H1 (cell line): ENCODE measurements around the gene SMYD1. TPM values are rescaled to one million over a fixed set of nuclear protein-coding genes. Genes with fewer than 3 reads are reported as not detected.

Source experiments
- CTCF ChIA-PET: fragments of 300-600 bp; sonication (Branson Sonifier 250); formaldehyde crosslinking; loops from one replicate; lab custom pipeline; 2021; ENCODE audit not compliant: partially characterized antibody; lab: Charles Lee
- POLR2A ChIA-PET: fragments of 300-600 bp; sonication (Branson Sonifier 250); formaldehyde crosslinking; loops from one replicate; lab custom pipeline; 2021; ENCODE audit warnings: inconsistent platforms; ENCODE audit not compliant: partially characterized antibody; lab: Charles Lee
- DNase-seq, 2 experiments: peaks; one replicate each; pipeline versions ENCODE4 v3.0.0 to v3.0.0-alpha.2; 2010 to 2022; ENCODE audit warnings: low spot score in 2 of 2, low read depth in 1 of 2, mixed read lengths in 1 of 2
- FAIRE-seq: peaks from 2 replicates; lab custom pipeline; 2011; peaks lifted over from hg19 to GRCh38; lab: Jason Lieb, UNC
- H2AFZ ChIP-seq: 2 replicates; pipeline ENCODE4 v1.8.1; 2012; ENCODE audit warnings: low read length, inconsistent platforms
- H2AK5ac ChIP-seq: 2 replicates; pipeline ENCODE4 v1.6.1; 2013; ENCODE audit warnings: low read depth, low read length
- H2BK120ac ChIP-seq: replicated peaks from 2 replicates; pipeline ENCODE3; 2013; ENCODE audit warnings: low read depth, low read length, inconsistent platforms
- H2BK12ac ChIP-seq: 2 replicates; pipeline ENCODE4 v1.6.1; 2013; ENCODE audit warnings: low read depth, low read length
- H2BK15ac ChIP-seq: 2 replicates; pipeline ENCODE4 v1.6.1; 2013; ENCODE audit warnings: low read length
- H2BK20ac ChIP-seq: 2 replicates; pipeline ENCODE4 v1.6.1; 2013; ENCODE audit warnings: low read length
- H2BK5ac ChIP-seq: 2 replicates; pipeline ENCODE4 v1.6.1; 2013; ENCODE audit warnings: low read depth, low read length
- H3K14ac ChIP-seq: 2 replicates; pipeline ENCODE4 v1.6.1; 2013; ENCODE audit warnings: inconsistent platforms; ENCODE audit not compliant: insufficient read length
- H3K18ac ChIP-seq: 2 replicates; pipeline ENCODE4 v1.6.1; 2013; ENCODE audit warnings: low read length; ENCODE audit errors: extremely low read depth
- H3K23ac ChIP-seq: 2 replicates; pipeline ENCODE4 v1.6.1; 2013; ENCODE audit warnings: inconsistent platforms; ENCODE audit not compliant: insufficient read length
- H3K23me2 ChIP-seq: 2 replicates; pipeline ENCODE4 v1.6.1; 2013; ENCODE audit warnings: low read depth, low read length
- H3K27ac ChIP-seq: 2 replicates; pipeline ENCODE4 v1.6.1; 2011; ENCODE audit warnings: low read depth, low read length, inconsistent platforms
- H3K27me3 ChIP-seq, 4 experiments: replicated peaks in 1 of 4; 1 replicate in 1 of 4; 2 replicates in 3 of 4; pipeline versions ENCODE4 v1.6.1 to v1.8.1; 2011 to 2013; ENCODE audit warnings: low read length in 3 of 4, mild to moderate bottlenecking in 3 of 4, inconsistent platforms in 2 of 4, mixed read lengths in 2 of 4, moderate library complexity in 1 of 4; ENCODE audit not compliant: control insufficient read depth in 3 of 4, insufficient read depth in 3 of 4; ENCODE audit errors: extremely low read depth in 1 of 4
- H3K36me3 ChIP-seq, 4 experiments: 2 replicates each; pipeline versions ENCODE4 v1.6.1 to v1.8.1; 2011 to 2013; ENCODE audit warnings: mild to moderate bottlenecking in 4 of 4, low read length in 3 of 4, moderate library complexity in 2 of 4, control low read depth in 1 of 4, inconsistent platforms in 1 of 4; ENCODE audit not compliant: insufficient read depth in 4 of 4, control insufficient read depth in 2 of 4
- H3K4ac ChIP-seq: replicated peaks from 2 replicates; pipeline ENCODE3; 2013; ENCODE audit warnings: low read length, low read depth, mixed read lengths, inconsistent platforms; ENCODE audit not compliant: insufficient read length
- H3K4me1 ChIP-seq, 4 experiments: replicated peaks in 1 of 4; 1 replicate in 1 of 4; 2 replicates in 3 of 4; pipeline versions ENCODE4 v1.6.1 to v1.8.1; 2011 to 2013; ENCODE audit warnings: low read length in 3 of 4, inconsistent platforms in 2 of 4, mixed read lengths in 1 of 4; ENCODE audit not compliant: insufficient read depth in 4 of 4, control insufficient read depth in 3 of 4
- H3K4me2 ChIP-seq, 2 experiments: 2 replicates each; pipeline versions ENCODE4 v1.6.1 to v1.8.1; 2011 to 2013; ENCODE audit warnings: low read depth in 2 of 2, low read length in 2 of 2, control low read depth in 1 of 2, inconsistent platforms in 1 of 2, mild to moderate bottlenecking in 1 of 2; ENCODE audit not compliant: insufficient read depth in 1 of 2
- H3K4me3 ChIP-seq, 4 experiments: fragments of 200-600, 300-600 bp in 1 of 4; sonication (generic), shearing (Covaris generic), sonication (Bioruptor Twin) in 1 of 4; 2 replicates each; pipeline versions ENCODE4 v1.5.1 to v1.8.1; 2011 to 2016; ENCODE audit warnings: low read length in 4 of 4, low read depth in 3 of 4, control low read depth in 2 of 4, inconsistent platforms in 2 of 4, mild to moderate bottlenecking in 2 of 4, mixed read lengths in 1 of 4, moderate library complexity in 1 of 4; ENCODE audit not compliant: insufficient read depth in 2 of 4; ENCODE audit errors: extremely low read depth in 1 of 4
- H3K56ac ChIP-seq: replicated peaks from 2 replicates; pipeline ENCODE3; 2013; ENCODE audit warnings: low read depth, mild to moderate bottlenecking, mixed read lengths, low read length, inconsistent platforms; ENCODE audit not compliant: insufficient read length
- H3K79me1 ChIP-seq: 2 replicates; pipeline ENCODE4 v1.6.1; 2013; ENCODE audit warnings: low read depth, low read length, control low read depth
- H3K79me2 ChIP-seq, 2 experiments: 2 replicates each; pipeline versions ENCODE4 v1.6.1 to v1.8.1; 2012 to 2013; ENCODE audit warnings: low read length in 2 of 2, mild to moderate bottlenecking in 2 of 2, inconsistent platforms in 1 of 2; ENCODE audit not compliant: insufficient read depth in 2 of 2, control insufficient read depth in 1 of 2
- H3K9ac ChIP-seq, 4 experiments: replicated peaks in 1 of 4; 1 replicate in 1 of 4; 2 replicates in 3 of 4; pipeline versions ENCODE4 v1.6.1 to v1.8.1; 2011 to 2013; ENCODE audit warnings: low read depth in 3 of 4, low read length in 3 of 4, control low read depth in 2 of 4, mild to moderate bottlenecking in 2 of 4, moderate library complexity in 2 of 4, inconsistent platforms in 1 of 4; ENCODE audit errors: extremely low read depth in 1 of 4
- H3K9me3 ChIP-seq, 2 experiments: 2 replicates each; pipeline versions ENCODE4 v1.6.1 to v1.8.1; 2012 to 2013; ENCODE audit warnings: mild to moderate bottlenecking in 2 of 2, moderate library complexity in 2 of 2, control low read depth in 1 of 2, inconsistent platforms in 1 of 2, low read depth in 1 of 2, low read length in 1 of 2, mixed read lengths in 1 of 2; ENCODE audit not compliant: insufficient read depth in 2 of 2
- H4K20me1 ChIP-seq, 2 experiments: replicated peaks in 1 of 2; 2 replicates each; pipeline versions ENCODE3 to v1.8.1; 2011 to 2013; ENCODE audit warnings: inconsistent platforms in 2 of 2, low read length in 2 of 2, mild to moderate bottlenecking in 1 of 2; ENCODE audit not compliant: insufficient read depth in 2 of 2, control insufficient read depth in 1 of 2
- H4K5ac ChIP-seq: 2 replicates; pipeline ENCODE4 v1.6.1; 2013; ENCODE audit warnings: low read length, low read depth, mixed read lengths, inconsistent platforms; ENCODE audit not compliant: insufficient read length
- H4K8ac ChIP-seq: 2 replicates; pipeline ENCODE4 v1.8.0; 2013; ENCODE audit warnings: mild to moderate bottlenecking, moderate library complexity, low read length, inconsistent platforms; ENCODE audit not compliant: insufficient read depth; ENCODE audit errors: extremely low read depth
- H4K91ac ChIP-seq: replicated peaks from 2 replicates; pipeline ENCODE3; 2013; ENCODE audit warnings: low read length, mixed read lengths, inconsistent platforms; ENCODE audit not compliant: insufficient read length
- ASH2L ChIP-seq: fragments of 200-600, 300-600 bp; sonication (generic); IDR thresholded peaks from one replicate; pipeline ENCODE4 v1.7.1; 2017; ENCODE audit warnings: low read length
- EGR1 ChIP-seq: IDR thresholded peaks from 2 replicates; pipeline ENCODE4 v1.6.1; 2011; ENCODE audit warnings: low read depth, low read length, borderline replicate concordance
- HDAC6 ChIP-seq: IDR thresholded peaks from one replicate; pipeline ENCODE4 v1.7.1; 2012; ENCODE audit warnings: low read depth, mild to moderate bottlenecking, inconsistent platforms, low read length, moderate library complexity
- KDM1A ChIP-seq: fragments of 200-600, 300-600 bp; sonication (generic); IDR thresholded peaks from 2 replicates; pipeline ENCODE4 v1.7.1; 2016; ENCODE audit warnings: mild to moderate bottlenecking, low read length, borderline replicate concordance
- RBBP5 ChIP-seq: IDR thresholded peaks from 2 replicates; pipeline ENCODE4 v1.7.1; 2012; ENCODE audit warnings: low read depth, mild to moderate bottlenecking, inconsistent platforms, low read length, moderate library complexity, borderline replicate concordance
- TEAD4 ChIP-seq: IDR thresholded peaks from 2 replicates; pipeline ENCODE4 v1.6.1; 2012; ENCODE audit warnings: low read depth, low read length, inconsistent platforms, mixed read lengths
- WGBS, 2 experiments: shearing (Covaris generic) in 1 of 2; methylation state at CpG; one replicate each; pipeline versions ENCODE4 v1.1.6 to v1.1.7; 2013 to 2015; ENCODE audit warnings: low lambda C conversion rate in 2 of 2, mixed read lengths in 2 of 2, inconsistent platforms in 1 of 2, low coverage in 1 of 2, missing lambda C conversion rate in 1 of 2; ENCODE audit not compliant: insufficient replicate concordance in 2 of 2, insufficient coverage in 1 of 2, insufficient read length in 1 of 2; ENCODE audit errors: extremely low coverage in 1 of 2, missing lambda C conversion rate in 1 of 2; 5-methylcytosine and 5-hydroxymethylcytosine counted together
- polyA plus RNA-seq, 7 experiments: library from polyadenylated mRNA; depleted of rRNA in 3 of 7; stranded (reverse) in 5 of 7; unstranded in 2 of 7; fragments of >200 nt in 5 of 7; fragments of 200-250 nt in 2 of 7; gene quantifications; 1 replicate in 5 of 7; 2 replicates in 1 of 7; 4 replicates in 1 of 7; pipeline versions ENCODE4 v1.2.1 to v1.2.3, GENCODE V29; 2011 to 2013; ENCODE audit warnings: missing spikeins in 2 of 7, mixed read lengths in 2 of 7
- total RNA-seq: library from RNA; stranded (reverse); fragmentation: NEBNext Ultra II Directional; extraction: Animal tissue kit (Norgen Biotek cat#: 25700); gene quantifications from 2 replicates; pipeline ENCODE4 v1.2.1, GENCODE V29; 2021
- TF ChIP-seq, protein P1 (sequence below): IDR thresholded peaks from 2 replicates; pipeline ENCODE4 v1.6.1; 2012; ENCODE audit warnings: inconsistent platforms
- TF ChIP-seq, protein P2 (sequence below): IDR thresholded peaks from 2 replicates; pipeline ENCODE4 v1.6.1; 2011; ENCODE audit warnings: low read depth, mild to moderate bottlenecking, low read length; ENCODE audit not compliant: insufficient read depth
- TF ChIP-seq, protein P3 (sequence below): IDR thresholded peaks from 2 replicates; pipeline ENCODE4 v1.6.1; 2011; ENCODE audit warnings: low read length, improper control_type of control experiment

The SMYD1 gene
- total and polyA plus RNA-seq, 2 of the 8 experiments (the other 6 are each of a cell fraction or from before 2014, with no cell fraction given): 0.06 TPM; not detected in 1

DNA sequence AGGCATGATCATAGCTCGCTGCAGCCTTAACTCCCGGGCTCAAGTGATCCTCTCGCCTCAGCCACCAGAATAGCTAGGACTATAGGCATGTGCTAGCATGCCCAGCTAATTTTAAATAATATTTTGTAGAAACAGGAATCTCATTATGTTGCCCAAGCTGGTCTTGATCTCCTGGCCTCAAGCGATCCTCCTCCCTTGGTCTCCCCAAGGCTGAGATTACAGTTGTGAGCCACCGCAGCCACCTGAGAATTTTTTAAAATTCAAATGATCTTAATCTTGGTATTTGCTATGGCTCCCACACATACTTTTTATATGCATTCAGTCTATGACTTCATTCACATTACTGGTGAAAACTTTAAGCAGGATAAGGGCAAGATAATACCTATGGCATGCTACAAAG, 25.1 kb upstream of the SMYD1 start:
- H2BK15ac ChIP-seq: no peak overlapping the region
- DNase-seq: no peak
- H2BK120ac ChIP-seq: no peak overlapping the region
- no peaks in the 10 kb centered on the region; the same call in 1 of the 2 replicates for H3K79me1 ChIP-seq
- H4K91ac ChIP-seq: no peak overlapping the region
- CTCF ChIA-PET: interaction anchor here (1.0 kb wide), 1 partner anchor 17 kb away, joined by 6 read pairs; no protein-coding TSS in a partner anchor
- WGBS, 2 experiments: 92% methylated on average over 5 of the region's 5 CpGs; no CpG with 5 or more reads in 1 of the 2 experiments
- no peak overlapping the region for H3K27ac ChIP-seq
- H3K18ac ChIP-seq: peak overlapping the region; percentile 7; the same call in 1 of the 2 replicates
- no peaks in the 10 kb centered on the region for H4K20me1 ChIP-seq
- no peak overlapping the region for H2BK20ac ChIP-seq
- H3K4ac ChIP-seq: no peak overlapping the region
- POLR2A ChIA-PET: interaction anchor here (1.0 kb wide), 1 partner anchor 25 kb away, joined by 4 read pairs; no protein-coding TSS in a partner anchor
- no peak overlapping the region for H3K9ac ChIP-seq
- no peak overlapping the region for H4K8ac ChIP-seq
- no peak overlapping the region for H2AFZ ChIP-seq
- H3K23ac ChIP-seq: no peak overlapping the region
- no peak overlapping the region for H4K5ac ChIP-seq
- no peak overlapping the region for H3K4me3 ChIP-seq
- no peak overlapping the region for H2AK5ac ChIP-seq
- peaks cover 0 to 4% (median 1%) of the 10 kb centered on the region in 4 experiments; a peak in 3 of 7 replicates for H3K4me1 ChIP-seq
- no peak overlapping the region for H2BK12ac ChIP-seq
- FAIRE-seq: no peak
- no peaks in the 10 kb centered on the region for H3K27me3 ChIP-seq
- H3K79me2 ChIP-seq: no peaks in the 10 kb centered on the region
- H3K9me3 ChIP-seq: no peaks in the 10 kb centered on the region
- H3K23me2 ChIP-seq: no peaks in the 10 kb centered on the region
- H2BK5ac ChIP-seq: no peak overlapping the region
- H3K56ac ChIP-seq: no peak overlapping the region
- H3K14ac ChIP-seq: no peak overlapping the region
- no peak overlapping the region for H3K4me2 ChIP-seq
- peaks cover 0 to 4% (median 2%) of the 10 kb centered on the region in 4 experiments; a peak in 4 of 8 replicates for H3K36me3 ChIP-seq
- no peak for TF ChIP-seq KDM1A
- no peak for TF ChIP-seq RBBP5
- TF ChIP-seq, protein P1, sequence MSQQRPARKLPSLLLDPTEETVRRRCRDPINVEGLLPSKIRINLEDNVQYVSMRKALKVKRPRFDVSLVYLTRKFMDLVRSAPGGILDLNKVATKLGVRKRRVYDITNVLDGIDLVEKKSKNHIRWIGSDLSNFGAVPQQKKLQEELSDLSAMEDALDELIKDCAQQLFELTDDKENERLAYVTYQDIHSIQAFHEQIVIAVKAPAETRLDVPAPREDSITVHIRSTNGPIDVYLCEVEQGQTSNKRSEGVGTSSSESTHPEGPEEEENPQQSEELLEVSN: no peak
- TF ChIP-seq ASH2L: no peak
- TF ChIP-seq HDAC6: no peak
- TF ChIP-seq, protein P2, sequence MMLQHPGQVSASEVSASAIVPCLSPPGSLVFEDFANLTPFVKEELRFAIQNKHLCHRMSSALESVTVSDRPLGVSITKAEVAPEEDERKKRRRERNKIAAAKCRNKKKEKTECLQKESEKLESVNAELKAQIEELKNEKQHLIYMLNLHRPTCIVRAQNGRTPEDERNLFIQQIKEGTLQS: no peak
- TF ChIP-seq, protein P3, sequence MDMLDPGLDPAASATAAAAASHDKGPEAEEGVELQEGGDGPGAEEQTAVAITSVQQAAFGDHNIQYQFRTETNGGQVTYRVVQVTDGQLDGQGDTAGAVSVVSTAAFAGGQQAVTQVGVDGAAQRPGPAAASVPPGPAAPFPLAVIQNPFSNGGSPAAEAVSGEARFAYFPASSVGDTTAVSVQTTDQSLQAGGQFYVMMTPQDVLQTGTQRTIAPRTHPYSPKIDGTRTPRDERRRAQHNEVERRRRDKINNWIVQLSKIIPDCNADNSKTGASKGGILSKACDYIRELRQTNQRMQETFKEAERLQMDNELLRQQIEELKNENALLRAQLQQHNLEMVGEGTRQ: no peak
- TF ChIP-seq EGR1: no peak
- TF ChIP-seq TEAD4: no peak
